Measurements from ENCODE around the gene TUBAL3. TPM values are rescaled to one million over a fixed set of nuclear protein-coding genes. Genes with fewer than 3 reads are reported as not detected.

Gene TUBAL3
- total RNA-seq: 0.31 TPM

DNA sequence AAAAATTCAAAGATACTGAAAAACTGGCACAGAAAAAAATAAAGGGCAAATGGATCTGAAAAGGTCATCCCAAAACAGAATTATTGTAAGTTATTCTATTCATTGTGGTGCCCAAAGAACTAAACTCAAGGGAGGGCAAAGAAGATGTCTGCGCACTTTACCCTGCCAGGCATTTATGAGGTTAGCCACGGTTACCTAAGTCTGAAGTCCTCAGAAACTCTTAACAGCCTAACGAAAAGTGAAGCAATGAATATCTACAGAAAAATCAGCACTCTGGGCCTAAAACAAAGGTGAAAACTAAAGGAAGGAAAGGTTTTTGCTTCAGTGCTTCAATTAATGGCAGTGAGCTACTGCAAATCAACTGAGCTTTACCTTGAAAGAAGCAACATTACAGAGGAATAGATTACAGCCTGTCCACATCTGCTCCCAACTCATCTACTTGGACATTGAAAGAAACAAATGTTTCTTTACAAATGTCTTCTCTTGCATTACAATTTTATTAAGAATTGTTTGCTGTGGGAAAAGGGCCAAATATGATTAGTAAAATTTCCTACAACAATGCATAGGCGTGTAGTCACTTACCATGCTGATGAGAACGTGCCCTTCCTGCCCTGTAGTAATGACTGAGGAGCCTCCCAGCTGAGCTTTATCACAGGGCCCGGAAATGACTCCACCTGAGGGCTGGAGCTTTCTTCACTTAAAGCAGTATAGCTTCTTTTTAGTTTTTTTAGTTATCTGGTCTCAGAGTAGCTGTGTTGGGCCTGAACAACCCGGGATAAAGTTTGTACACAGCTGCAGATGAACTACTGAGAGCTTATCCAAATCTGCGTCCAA lies at the start of gene TUBAL3:
TUBAL3 (minus strand) TSS at position 621 of the 834 bp plus-strand sequence; CDS start at position 585, 36 bp downstream.
- DNase-seq: no peak

GRCh38 chr10:5453749-5454489 lies 49.3 kb upstream of the TUBAL3 start:
- no peak for DNase-seq

GRCh38 chr10:5450605-5451384 lies 46.2 kb upstream of the TUBAL3 start:
- no peak for DNase-seq

- DNase-seq: peak; percentile 93
Measured at GRCh38 chr10:5449823-5450222, 45.2 kb upstream of the TUBAL3 start.

- DNase-seq: peak; percentile 60
Measured at GRCh38 chr10:5449227-5449626, 44.6 kb upstream of the TUBAL3 start.

DNA sequence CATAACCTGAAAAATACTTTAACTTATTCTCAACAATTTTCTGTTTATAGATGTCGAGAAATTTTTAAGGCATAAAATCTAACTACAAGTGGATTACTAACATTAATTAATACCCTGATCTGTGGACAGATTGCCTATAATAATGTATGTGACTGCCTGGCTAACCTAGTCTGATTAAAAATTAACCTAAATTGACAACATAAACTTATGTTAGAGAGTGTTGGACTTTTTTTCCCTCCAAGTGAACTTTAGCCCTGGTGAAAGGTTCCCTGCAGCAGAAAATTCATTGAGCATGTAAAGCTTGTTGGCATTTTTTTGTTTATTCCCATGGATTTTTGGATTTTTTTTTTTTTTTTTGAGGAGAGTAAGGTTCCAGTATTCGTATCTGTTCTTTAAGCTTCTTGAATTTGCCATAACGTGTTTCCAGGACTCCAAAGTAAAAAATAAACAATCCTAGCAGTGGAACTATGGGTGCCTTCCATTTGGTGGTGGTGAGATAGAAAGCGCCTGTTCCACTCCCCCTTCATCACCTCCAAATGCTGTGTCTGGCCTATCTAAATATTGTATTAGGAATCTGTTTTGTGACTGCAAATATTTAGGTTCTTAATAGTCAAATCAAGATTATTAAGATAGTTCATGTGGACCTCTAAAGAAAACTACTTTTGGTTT lies 43.8 kb upstream of the TUBAL3 start:
- peak; percentile 59 for DNase-seq

DNA sequence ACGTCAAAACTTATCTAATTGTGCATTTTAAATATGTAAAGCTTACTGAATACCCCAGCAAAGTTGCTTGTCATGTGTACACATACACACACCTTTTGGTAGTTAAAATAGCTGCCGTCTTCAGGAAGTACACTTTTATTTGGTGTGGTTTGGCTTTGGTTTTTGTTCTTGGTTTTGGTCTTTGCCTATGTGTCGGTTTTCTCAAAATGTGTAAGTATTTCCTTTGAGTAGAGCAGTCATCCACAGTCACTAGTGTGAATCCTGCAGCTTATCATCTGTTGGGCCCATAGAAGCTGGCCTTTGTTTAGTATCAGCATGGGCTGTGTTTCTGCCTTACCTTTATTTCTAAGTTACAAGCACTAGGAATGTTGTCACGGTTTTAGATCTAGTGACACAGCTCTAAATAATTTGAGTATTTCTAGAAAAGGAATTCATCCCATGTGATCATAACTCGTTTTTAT lies 43.0 kb upstream of the TUBAL3 start:
- peak; percentile 67 for DNase-seq

DNA sequence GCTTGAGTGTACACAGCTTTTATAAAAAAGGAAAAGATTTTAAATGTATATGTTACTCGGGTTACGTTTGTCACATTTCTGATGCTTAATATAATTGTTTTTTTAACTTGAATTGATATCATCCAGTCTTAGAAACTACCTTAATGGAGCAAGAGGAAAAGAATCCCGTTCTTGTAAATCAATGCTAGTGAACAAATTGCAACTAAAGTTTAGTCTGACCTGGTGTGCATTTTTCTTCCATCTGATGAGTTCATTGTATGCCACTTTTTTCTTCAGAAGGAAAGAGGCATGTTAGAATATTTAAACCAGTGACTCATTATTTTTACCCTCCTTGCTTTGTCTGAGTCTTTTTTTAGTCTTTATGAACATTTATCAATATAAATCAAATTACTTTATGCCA lies 42.4 kb upstream of the TUBAL3 start:
- peak; percentile 51 for DNase-seq

GRCh38 chr10:5446390-5446926 lies 41.8 kb upstream of the TUBAL3 start:
- peak; percentile 97 for DNase-seq

- DNase-seq: peak; percentile 47
Measured at GRCh38 chr10:5445006-5445405, 40.4 kb upstream of the TUBAL3 start.

DNA sequence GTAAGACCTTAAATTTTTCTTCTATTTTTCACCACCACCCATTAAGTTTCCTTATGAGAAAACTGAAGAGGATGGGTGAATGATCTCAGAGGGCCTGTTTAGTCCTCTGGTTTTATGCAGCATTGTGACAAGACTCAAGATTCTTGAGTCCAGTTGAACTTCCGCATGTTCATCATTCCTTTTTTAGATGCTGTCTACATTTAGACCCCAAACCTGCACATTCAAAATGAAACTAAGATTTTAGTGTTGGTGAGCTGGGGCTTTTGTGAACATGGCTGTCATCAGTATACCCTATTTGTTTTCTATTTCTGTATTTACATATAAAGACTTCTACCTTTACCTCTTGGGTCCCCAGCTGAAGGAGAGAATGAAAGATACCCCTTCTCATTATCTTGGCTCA lies 38.8 kb upstream of the TUBAL3 start:
- DNase-seq: no peak

DNA sequence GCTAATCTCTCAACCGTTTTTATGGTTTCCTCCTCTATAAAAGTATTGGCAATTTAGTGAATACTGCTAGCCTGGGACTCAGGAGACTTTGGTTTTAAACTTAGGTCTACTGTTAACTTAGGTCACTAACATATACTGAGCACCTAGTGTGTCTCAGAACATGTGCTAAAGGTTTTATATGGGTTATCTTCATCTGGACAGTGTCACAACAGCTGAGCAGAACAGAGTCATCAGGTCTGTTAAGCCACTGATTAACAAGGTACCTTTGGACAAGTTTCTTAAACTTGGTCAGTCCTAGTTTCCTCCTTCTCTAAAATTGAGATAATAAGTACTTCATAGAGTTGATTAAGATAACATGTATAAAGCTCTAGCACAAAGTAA lies 38.4 kb upstream of the TUBAL3 start:
- DNase-seq: no peak

DNA sequence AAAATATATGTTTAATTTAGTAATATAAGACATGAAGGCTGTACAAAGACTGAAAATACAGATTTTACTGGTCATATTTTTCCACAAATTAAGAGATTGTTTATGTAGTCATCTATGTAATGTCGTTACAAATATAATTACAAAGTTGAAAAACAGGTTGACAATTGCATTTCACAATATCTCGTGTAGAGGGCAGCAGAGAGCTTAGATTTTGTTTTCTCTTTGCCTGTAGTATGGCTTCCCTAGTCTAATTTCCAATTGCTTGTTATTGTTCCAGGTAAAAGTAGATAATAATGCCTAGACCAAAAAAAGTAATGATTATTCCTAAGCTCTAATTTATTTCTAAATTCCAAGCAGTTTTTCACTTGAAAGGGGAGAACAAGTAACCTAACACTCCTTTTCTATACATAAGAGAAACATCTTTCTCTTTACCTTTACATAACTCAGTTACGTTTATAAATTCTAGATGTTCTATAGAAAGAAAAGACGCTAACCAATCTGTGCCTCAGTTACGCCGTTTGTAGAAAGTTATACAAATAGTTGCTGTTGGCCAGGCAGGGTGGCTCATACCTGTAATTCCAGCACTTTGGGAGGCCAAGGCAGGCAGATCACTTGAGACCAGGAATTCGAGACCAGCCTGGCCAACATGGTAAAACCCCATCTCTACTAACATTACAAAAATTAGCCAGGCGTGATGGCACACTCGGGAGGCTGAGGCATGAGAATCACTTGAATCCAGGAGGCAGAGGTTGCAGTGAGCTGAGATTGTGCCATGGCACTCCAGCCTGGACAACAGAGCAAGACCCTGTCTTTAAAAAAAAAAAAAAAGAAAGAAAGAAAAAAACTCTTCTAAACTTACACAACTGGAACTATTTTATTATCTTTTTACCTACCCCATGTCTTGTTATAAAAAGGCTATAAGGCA lies 37.7 kb upstream of the TUBAL3 start:
- DNase-seq: peak; percentile 84

- no peak for DNase-seq
Measured at GRCh38 chr10:5441106-5441505, 36.5 kb upstream of the TUBAL3 start.

GRCh38 chr10:5440206-5440605 lies 35.6 kb upstream of the TUBAL3 start:
- no peak for DNase-seq

DNA sequence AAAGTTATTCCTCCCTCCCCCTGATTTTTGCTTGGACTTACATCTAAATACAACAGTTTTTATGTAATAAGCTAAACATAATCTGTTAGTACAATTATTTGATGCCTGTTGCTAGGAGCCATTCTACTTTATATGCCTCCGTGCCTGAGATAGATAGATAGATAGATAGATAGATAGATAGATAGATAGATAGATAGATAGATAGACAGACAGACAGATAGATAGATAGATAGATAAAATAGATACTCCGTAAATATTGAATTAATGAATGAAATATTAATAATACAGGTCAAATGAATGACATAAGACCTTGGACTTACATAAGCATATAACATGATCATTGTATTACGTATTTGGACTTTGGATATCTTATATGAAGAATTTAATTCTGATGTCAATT lies 30.7 kb upstream of the TUBAL3 start:
- DNase-seq: no peak

- peak; percentile 56 for DNase-seq
Measured at GRCh38 chr10:5434017-5434753, 29.6 kb upstream of the TUBAL3 start.

DNA sequence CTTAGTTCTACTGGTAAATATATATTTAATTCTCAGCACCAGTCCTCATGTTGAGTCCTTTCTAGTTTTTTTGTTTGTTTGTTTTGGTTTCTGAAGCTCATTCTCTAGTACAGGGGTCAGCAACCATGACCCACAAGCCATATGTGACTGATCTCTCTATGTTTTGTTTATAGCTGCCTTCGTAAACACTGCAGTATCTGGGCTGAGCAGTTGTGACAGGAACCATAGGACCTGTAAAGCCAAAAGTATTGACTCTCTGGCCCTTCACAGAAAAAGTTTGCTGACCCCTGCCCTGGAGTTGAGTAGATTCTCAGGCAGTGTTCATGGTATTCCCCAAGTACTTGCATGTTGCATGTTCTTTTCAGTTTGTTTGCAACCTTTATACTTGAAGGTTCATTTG lies 28.6 kb upstream of the TUBAL3 start:
- no peak for DNase-seq

DNA sequence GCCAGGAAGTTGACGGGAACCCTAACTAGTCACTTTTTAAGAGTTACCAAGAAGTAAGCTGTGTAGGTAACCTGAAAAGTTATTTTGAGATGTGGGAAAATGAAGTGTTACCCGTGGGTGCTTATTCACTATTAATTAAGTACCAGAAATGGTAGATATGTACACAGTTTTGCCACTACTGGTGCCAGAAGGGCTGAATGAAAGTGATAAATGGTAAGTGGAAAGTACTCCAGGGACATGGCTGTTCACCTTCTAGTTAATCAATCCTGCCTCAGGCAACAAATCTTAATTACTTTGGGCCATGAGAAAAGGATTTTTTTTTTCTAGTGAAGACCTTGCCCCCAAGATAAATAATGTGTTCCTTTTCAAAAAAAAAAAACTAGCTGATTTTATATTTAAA lies 23.5 kb upstream of the TUBAL3 start:
- no peak for DNase-seq

GRCh38 chr10:5424751-5425150 lies 20.1 kb upstream of the TUBAL3 start:
- DNase-seq: no peak

All from tongue (tissue), 2 donors.